ENCODE results near the gene RNASE13. TPM values are rescaled to one million over a fixed set of nuclear protein-coding genes. Genes with fewer than 3 reads are reported as not detected.

The RNASE13 gene
- total RNA-seq, 1 experiment from 2014 or later: not detected

- CTCF ChIA-PET: no interaction called here
- BruUV-seq (replicated peaks): no TSS peak
Observed at GRCh38 chr14:21030531-21030930, 4.1 kb downstream of the RNASE13 start.

DNA sequence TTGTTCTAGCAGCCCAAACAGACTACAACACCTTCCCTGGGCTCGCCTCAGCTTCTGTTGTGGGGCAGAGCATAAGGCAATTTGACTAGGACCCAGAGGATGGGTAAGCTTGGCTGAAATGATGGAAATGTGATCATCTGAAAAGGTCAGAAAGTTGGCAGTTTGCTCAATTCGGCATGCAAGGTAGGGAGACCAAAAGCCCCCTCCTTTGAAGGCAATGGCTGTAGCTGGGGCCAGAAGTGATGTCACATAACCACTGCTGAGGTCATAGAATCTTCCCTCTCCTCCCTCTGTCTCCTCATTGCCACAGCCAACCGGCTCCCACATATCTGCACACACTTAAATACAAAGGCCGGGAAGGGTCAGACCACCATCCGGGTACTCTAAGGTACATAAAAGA is 4.7 kb downstream of the RNASE13 start, which contains the start of gene TPPP2:
Gene TPPP2 (plus strand): TSS at position 301 of the 400 bp plus-strand sequence. CDS start 365 bp downstream, outside the sequence.
- no peak for DNase-seq (ENCODE audit: low read depth, low spot score)
- Histone ChIP-seq H3K9me3 (ENCODE audit: control insufficient read depth, insufficient read depth, low read depth, low read length) (no peaks in the 10 kb centered on the region), H3K36me3 (ENCODE audit: control insufficient read depth, insufficient read depth, low read length) (no peaks in the 10 kb centered on the region), H3K27ac (ENCODE audit: low read length) (no peak within 1 kb of the TSS), H3K4me1 (ENCODE audit: control insufficient read depth, insufficient read depth, low read length) (no peaks in the 10 kb centered on the region; the same call in 1 of the 2 replicates), H3K27me3 (ENCODE audit: control insufficient read depth, insufficient read depth, low read length) (no peaks in the 10 kb centered on the region; the same call in none of the 2 replicates), H3K4me3 (ENCODE audit: low read depth in 2 of 2, low read length in 2 of 2) (no peak within 1 kb of the TSS)
- CTCF ChIA-PET: no interaction called here
- POLR2A ChIA-PET: no interaction called here
- in situ Hi-C loops (cut with HindIII; ENCODE audit: low pct_unique_long_range_greater_than_20kb, low sequenced_read_pairs): no loop called here
- ATAC-seq: no peak
- TF ChIP-seq REST (IDR thresholded peaks at IDR 0.05; ENCODE audit: insufficient read depth in 1 of 2, low read depth in 2 of 2, low read length in 1 of 2) (no peak), TCF7L2 (IDR thresholded peaks at IDR 0.05; ENCODE audit: low read depth, low read length) (no peak)
- BruUV-seq (replicated peaks): no TSS peak
- intact Hi-C loops (cut with micrococcal nuclease; ENCODE audit: unreplicated experiment): no loop called here

More at GRCh38 chr14:21030531-21030930, 4.1 kb downstream of the RNASE13 start:
- Histone ChIP-seq H3K36me3 (ENCODE audit: control insufficient read depth, insufficient read depth, low read length) (no peaks in the 10 kb centered on the region), H3K4me3 (ENCODE audit: low read depth in 2 of 2, low read length in 2 of 2) (no peak overlapping the region), H3K4me1 (ENCODE audit: control insufficient read depth, insufficient read depth, low read length) (no peaks in the 10 kb centered on the region; the same call in 1 of the 2 replicates), H3K9me3 (ENCODE audit: control insufficient read depth, insufficient read depth, low read depth, low read length) (no peaks in the 10 kb centered on the region), H3K27ac (ENCODE audit: low read length) (no peak overlapping the region), H3K27me3 (ENCODE audit: control insufficient read depth, insufficient read depth, low read length) (no peaks in the 10 kb centered on the region; the same call in none of the 2 replicates)
- intact Hi-C loops (cut with micrococcal nuclease; ENCODE audit: unreplicated experiment) (no loop called here), in situ Hi-C loops (cut with HindIII; ENCODE audit: low pct_unique_long_range_greater_than_20kb, low sequenced_read_pairs) (no loop called here)
- POLR2A ChIA-PET: no interaction called here
- DNase-seq (ENCODE audit: low read depth, low spot score) (no peak), ATAC-seq (no peak)
- TF ChIP-seq REST (IDR thresholded peaks at IDR 0.05; ENCODE audit: insufficient read depth in 1 of 2, low read depth in 2 of 2, low read length in 1 of 2): no peak
- no peak for TF ChIP-seq CTCF (IDR thresholded peaks at IDR 0.05)
- TF ChIP-seq POLR2AphosphoS5 (IDR thresholded peaks at IDR 0.05; ENCODE audit: low read depth, low read length): no peak
- no peak for TF ChIP-seq SIN3A (IDR thresholded peaks at IDR 0.05; ENCODE audit: borderline replicate concordance, insufficient read depth, low read depth, low read length)
- TF ChIP-seq TCF7L2 (IDR thresholded peaks at IDR 0.05; ENCODE audit: low read depth, low read length): no peak

Measured in Panc1 (cell line).